NT2/D1 (cell line): ENCODE data around the gene ARL10.

Source experiments
- SUZ12 ChIP-seq: IDR thresholded peaks from 2 replicates; pipeline ENCODE4 v1.6.1; 2011; ENCODE audit not compliant: insufficient read length, insufficient read depth; ENCODE audit errors: extremely low read depth
- YY1 ChIP-seq: IDR thresholded peaks from 2 replicates; pipeline ENCODE4 v1.6.1; 2011; ENCODE audit not compliant: insufficient read length, insufficient read depth
- ZNF274 ChIP-seq: IDR thresholded peaks from 2 replicates; pipeline ENCODE4 v1.6.1; 2011; ENCODE audit warnings: mild to moderate bottlenecking, low read depth, low read length

- TF ChIP-seq ZNF274: no peak
- TF ChIP-seq SUZ12: no peak
- TF ChIP-seq YY1: no peak
These were observed 60.5 kb downstream of the ARL10 start for GRCh38 chr5:176425791-176426190.
